ENCODE results near the gene SCART1. TPM values are rescaled to one million over a fixed set of nuclear protein-coding genes. Genes with fewer than 3 reads are reported as not detected.

Gene SCART1
- total and polyA plus RNA-seq, 8 donors = 0.95 to 3.9 (median 2.6) TPM

GRCh38 chr10:133442191-133442966 lies 11.4 kb upstream of the SCART1 start:
- DNase-seq = peak in 3 of 6 donors; percentile 7 to 72 (median 9)
- intact Hi-C loops (cut with DNase I) = no loop called here
- no peak overlapping the region for H3K27ac ChIP-seq
- H3K36me3 ChIP-seq = no peaks in the 10 kb centered on the region
- FAIRE-seq = no peak
- ATAC-seq = no peak
- TF ChIP-seq CTCF (IDR thresholded peaks at IDR 0.05) = no peak
- H3K9me3 ChIP-seq = no peaks in the 10 kb centered on the region
- H3K4me1 ChIP-seq = no peaks in the 10 kb centered on the region
- H3K27me3 ChIP-seq = no peaks in the 10 kb centered on the region
- H3K4me3 ChIP-seq = no peak overlapping the region
- WGBS, 2 donors = 78 to 85% methylated on average over 23 of the region's 23 CpGs

- no peak for TF ChIP-seq CTCF (IDR thresholded peaks at IDR 0.05)
- WGBS, 2 donors = 89 to 90% methylated on average over 16 of the region's 16 CpGs
- H3K9me3 ChIP-seq = peaks cover 0 to 4% (median 0%) of the 10 kb centered on the region in 4 donors
- FAIRE-seq = no peak
- no peaks in the 10 kb centered on the region for H3K4me1 ChIP-seq
- no peaks in the 10 kb centered on the region for H3K36me3 ChIP-seq
- intact Hi-C loops (cut with DNase I) = no loop called here
- H3K27me3 ChIP-seq = no peaks in the 10 kb centered on the region
- no peak overlapping the region for H3K27ac ChIP-seq
- H3K4me3 ChIP-seq = no peak overlapping the region
- DNase-seq = peak in 2 of 6 donors; percentile 1 to 50
- ATAC-seq = no peak
Observed at GRCh38 chr10:133442967-133443924, 10.5 kb upstream of the SCART1 start.

GRCh38 chr10:133444342-133445267 lies 9.1 kb upstream of the SCART1 start:
- 82 to 89% methylated on average over 12 of the region's 12 CpGs for WGBS, 2 donors
- no peak for FAIRE-seq
- H3K27ac ChIP-seq = no peak overlapping the region
- no peaks in the 10 kb centered on the region for H3K4me1 ChIP-seq
- H3K9me3 ChIP-seq = peaks cover 0 to 4% (median 0%) of the 10 kb centered on the region in 4 donors
- H3K4me3 ChIP-seq = no peak overlapping the region
- ATAC-seq = no peak
- intact Hi-C loops (cut with DNase I) = no loop called here
- TF ChIP-seq CTCF (IDR thresholded peaks at IDR 0.05) = no peak
- peak in 3 of 6 donors; percentile 4 to 47 (median 11) for DNase-seq
- H3K27me3 ChIP-seq = no peaks in the 10 kb centered on the region
- H3K36me3 ChIP-seq = no peaks in the 10 kb centered on the region

GRCh38 chr10:133445268-133445732 lies 8.4 kb upstream of the SCART1 start:
- FAIRE-seq (no peak), DNase-seq (peak in 3 of 6 donors; percentile 7 to 72 (median 8))
- intact Hi-C loops (cut with DNase I) = no loop called here

More at GRCh38 chr10:133445268-133445732, 8.4 kb upstream of the SCART1 start:
- WGBS, 2 donors = 86 to 90% methylated on average over 20 to 22 of the region's 22 CpGs
- peaks cover 0 to 4% (median 0%) of the 10 kb centered on the region in 4 donors for H3K9me3 ChIP-seq
- no peak for TF ChIP-seq CTCF (IDR thresholded peaks at IDR 0.05)
- no peaks in the 10 kb centered on the region for H3K27me3 ChIP-seq
- H3K27ac ChIP-seq = no peak overlapping the region
- H3K36me3 ChIP-seq = no peaks in the 10 kb centered on the region
- H3K4me1 ChIP-seq = no peaks in the 10 kb centered on the region
- ATAC-seq = no peak
- no peak overlapping the region for H3K4me3 ChIP-seq

Data from pancreas (tissue), 10 donors.